BE2C (cell line): ENCODE results near the gene TP53INP2.
"Not testable (repeated sequence)": the region's sequence is repeated elsewhere in the genome, so short reads cannot be mapped to it uniquely, and the experiment has no call there.

Source experiments
- DNase-seq: peaks from one replicate; pipeline ENCODE4 v3.0.0-alpha.2; 2020
- H3K27me3 ChIP-seq: fragments of 250-450 bp; sonication (Bioruptor Pico); 2 replicates; pipeline ENCODE4 v1.5.1; 2020; ENCODE audit warnings: mild to moderate bottlenecking
- H3K36me3 ChIP-seq: fragments of 250-450 bp; sonication (Bioruptor Pico); 2 replicates; pipeline ENCODE4 v1.5.1; 2020; ENCODE audit warnings: mild to moderate bottlenecking
- H3K4me1 ChIP-seq: fragments of 250-450 bp; sonication (Bioruptor Pico); 2 replicates; pipeline ENCODE4 v1.5.1; 2020
- H3K4me3 ChIP-seq: 2 replicates; pipeline ENCODE4 v1.5.1; 2011; ENCODE audit warnings: low read depth, low read length
- H3K9me3 ChIP-seq: fragments of 250-450 bp; sonication (Bioruptor Pico); 2 replicates; pipeline ENCODE4 v1.5.1; 2020
- CTCF ChIP-seq: IDR thresholded peaks from 2 replicates; pipeline ENCODE4 v1.5.1; 2012; ENCODE audit warnings: mild to moderate bottlenecking, low read depth, low read length

The TP53INP2 gene

GRCh38 chr20:34720266-34720665 lies 16.1 kb downstream of the TP53INP2 start:
- no peaks in the 10 kb centered on the region for H3K27me3 ChIP-seq
- no peaks in the 10 kb centered on the region for H3K4me1 ChIP-seq
- H3K4me3 ChIP-seq, result no peak overlapping the region
- no peak for DNase-seq
- TF ChIP-seq CTCF, result no peak
- peaks cover 4% of the 10 kb centered on the region; the same call in 1 of the 2 replicates for H3K36me3 ChIP-seq
- no peaks in the 10 kb centered on the region for H3K9me3 ChIP-seq

GRCh38 chr20:34722560-34722959 lies 18.4 kb downstream of the TP53INP2 start:
- H3K4me3 ChIP-seq, H3K4me1 ChIP-seq, H3K9me3 ChIP-seq, DNase-seq, H3K27me3 ChIP-seq: not testable (repeated sequence)
- H3K36me3 ChIP-seq, result peaks cover 13% of the 10 kb centered on the region

GRCh38 chr20:34724172-34724571 lies 20.0 kb downstream of the TP53INP2 start:
- H3K9me3 ChIP-seq, result no peaks in the 10 kb centered on the region
- no peaks in the 10 kb centered on the region for H3K4me1 ChIP-seq
- no peaks in the 10 kb centered on the region for H3K27me3 ChIP-seq
- H3K4me3 ChIP-seq, result no peak overlapping the region
- H3K36me3 ChIP-seq, result peaks cover 13% of the 10 kb centered on the region
- no peak for DNase-seq
- TF ChIP-seq CTCF, result no peak

- no peak overlapping the region for H3K4me3 ChIP-seq
- DNase-seq, result no peak
- peaks cover 14% of the 10 kb centered on the region for H3K36me3 ChIP-seq
- no peaks in the 10 kb centered on the region for H3K9me3 ChIP-seq
- no peaks in the 10 kb centered on the region for H3K27me3 ChIP-seq
- TF ChIP-seq CTCF, result no peak
- no peaks in the 10 kb centered on the region for H3K4me1 ChIP-seq
Measured at GRCh38 chr20:34729416-34729815, 25.3 kb downstream of the TP53INP2 start.

GRCh38 chr20:34732523-34732922 lies 28.4 kb downstream of the TP53INP2 start:
- Histone ChIP-seq H3K27me3 (no peaks in the 10 kb centered on the region), H3K36me3 (peaks cover 5% of the 10 kb centered on the region), H3K4me1 (no peaks in the 10 kb centered on the region), H3K9me3 (no peaks in the 10 kb centered on the region), H3K4me3 (no peak overlapping the region)
- DNase-seq, result no peak
- TF ChIP-seq CTCF, result no peak

- no peak for TF ChIP-seq CTCF
- no peak overlapping the region for H3K4me3 ChIP-seq
- H3K4me1 ChIP-seq, result no peaks in the 10 kb centered on the region
- no peak for DNase-seq
- H3K36me3 ChIP-seq, result peaks cover 9% of the 10 kb centered on the region; the same call in 1 of the 2 replicates
- no peaks in the 10 kb centered on the region for H3K9me3 ChIP-seq
- no peaks in the 10 kb centered on the region for H3K27me3 ChIP-seq
Measured at GRCh38 chr20:34736106-34736735, 32.1 kb downstream of the TP53INP2 start.
